ENCODE measurements around the gene JPT2.
"Not testable (repeated sequence)": the region's sequence is repeated elsewhere in the genome, so short reads cannot be mapped to it uniquely, and the experiment has no call there.

The JPT2 gene

GRCh38 chr16:1707193-1707790, 29.2 kb downstream of the JPT2 start:
- DNase-seq (ENCODE audit: low read depth): no peak

GRCh38 chr16:1708083-1708767, 30.1 kb downstream of the JPT2 start:
- DNase-seq (ENCODE audit: low read depth): no peak

- no peak for DNase-seq (ENCODE audit: low read depth)
Measured at GRCh38 chr16:1708768-1709180, 30.7 kb downstream of the JPT2 start.

GRCh38 chr16:1709356-1709755, 31.3 kb downstream of the JPT2 start:
- no peak for DNase-seq (ENCODE audit: low read depth)

- no peak for DNase-seq (ENCODE audit: low read depth)
Measured at GRCh38 chr16:1710811-1711507, 32.9 kb downstream of the JPT2 start.

- no peak for DNase-seq (ENCODE audit: low read depth)
Measured at GRCh38 chr16:1712791-1713261, 34.7 kb downstream of the JPT2 start.

GRCh38 chr16:1713331-1713730, 35.3 kb downstream of the JPT2 start:
- DNase-seq (ENCODE audit: low read depth): no peak

- DNase-seq (ENCODE audit: low read depth): no peak
Measured at GRCh38 chr16:1713933-1714332, 35.9 kb downstream of the JPT2 start.

- DNase-seq (ENCODE audit: low read depth): no peak
Measured at GRCh38 chr16:1715220-1715619, 37.1 kb downstream of the JPT2 start.

GRCh38 chr16:1718236-1718635, 40.2 kb downstream of the JPT2 start:
- DNase-seq (ENCODE audit: low read depth): not testable (repeated sequence)

GRCh38 chr16:1719559-1720229, 41.6 kb downstream of the JPT2 start:
- DNase-seq (ENCODE audit: low read depth): not testable (repeated sequence)

- DNase-seq (ENCODE audit: low read depth): no peak
Measured at GRCh38 chr16:1721372-1721771, 43.3 kb downstream of the JPT2 start.

GRCh38 chr16:1723450-1724147, 45.5 kb downstream of the JPT2 start:
- no peak for DNase-seq (ENCODE audit: low read depth)

- no peak for DNase-seq (ENCODE audit: low read depth)
Measured at GRCh38 chr16:1724491-1724890, 46.4 kb downstream of the JPT2 start.

- DNase-seq (ENCODE audit: low read depth): no peak
Measured at GRCh38 chr16:1726661-1727502, 48.8 kb downstream of the JPT2 start.

- no peak for DNase-seq (ENCODE audit: low read depth)
Measured at GRCh38 chr16:1727651-1728624, 49.9 kb downstream of the JPT2 start.

GRCh38 chr16:1729026-1729425, 50.9 kb downstream of the JPT2 start:
- no peak for DNase-seq (ENCODE audit: low read depth)

- DNase-seq (ENCODE audit: low read depth): no peak
Measured at GRCh38 chr16:1729445-1729844, 51.4 kb downstream of the JPT2 start.

- no peak for DNase-seq (ENCODE audit: low read depth)
Measured at GRCh38 chr16:1731073-1731472, 53.0 kb downstream of the JPT2 start.

- DNase-seq (ENCODE audit: low read depth): no peak
Measured at GRCh38 chr16:1731603-1732002, 53.5 kb downstream of the JPT2 start.

Data from activated T-helper 9 cell treated with anti-CD3 and anti-CD28 coated beads, Interleukin-2, amount 50 U/mL, for 16 hours (primary cell).